Embryonic facial prominence (tissue), 1 donor: ENCODE results near the gene HAND2.

ENCODE experiments used
- DNase-seq: peaks from one replicate; pipeline ENCODE4 v3.0.0-alpha.2; 2016; ENCODE audit errors: extremely low spot score

The HAND2 gene

DNA sequence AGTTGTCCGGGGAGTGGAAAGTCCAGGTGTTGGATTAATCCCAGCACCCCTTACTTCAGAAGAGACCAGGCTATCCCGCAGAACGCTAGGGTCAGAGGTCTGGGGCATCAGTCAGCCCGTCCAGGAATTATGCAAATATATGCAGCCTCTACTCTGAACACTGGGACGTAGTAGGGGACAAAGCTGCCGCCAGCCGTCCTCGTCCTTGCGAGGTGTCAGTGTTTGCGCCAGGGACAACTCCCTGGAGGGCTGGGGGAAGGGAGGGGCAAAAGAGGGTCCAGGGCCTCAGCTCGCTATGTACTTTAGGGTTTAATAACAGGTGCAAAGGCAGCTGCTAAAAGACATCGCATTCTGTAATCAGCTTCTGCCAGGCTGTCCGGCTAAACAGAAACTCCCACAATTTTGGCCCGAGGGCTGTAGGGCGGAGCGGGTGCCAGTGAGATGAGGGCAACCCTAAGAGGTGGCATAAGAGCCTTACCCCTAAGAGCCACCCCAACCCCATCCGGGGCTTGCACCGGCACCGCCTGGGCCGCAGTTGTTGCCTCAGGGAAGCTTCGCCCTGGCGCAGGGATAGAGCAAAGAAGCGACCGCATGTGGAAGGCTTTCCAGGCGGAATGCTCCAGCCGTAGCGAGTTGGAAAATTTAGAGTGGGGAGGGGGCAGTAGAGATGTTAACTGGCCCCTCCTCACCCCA, 8.4 kb downstream of the HAND2 start:
- DNase-seq: no peak

GRCh38 chr4:173520921-173521466, 9.0 kb downstream of the HAND2 start:
- no peak for DNase-seq

DNA sequence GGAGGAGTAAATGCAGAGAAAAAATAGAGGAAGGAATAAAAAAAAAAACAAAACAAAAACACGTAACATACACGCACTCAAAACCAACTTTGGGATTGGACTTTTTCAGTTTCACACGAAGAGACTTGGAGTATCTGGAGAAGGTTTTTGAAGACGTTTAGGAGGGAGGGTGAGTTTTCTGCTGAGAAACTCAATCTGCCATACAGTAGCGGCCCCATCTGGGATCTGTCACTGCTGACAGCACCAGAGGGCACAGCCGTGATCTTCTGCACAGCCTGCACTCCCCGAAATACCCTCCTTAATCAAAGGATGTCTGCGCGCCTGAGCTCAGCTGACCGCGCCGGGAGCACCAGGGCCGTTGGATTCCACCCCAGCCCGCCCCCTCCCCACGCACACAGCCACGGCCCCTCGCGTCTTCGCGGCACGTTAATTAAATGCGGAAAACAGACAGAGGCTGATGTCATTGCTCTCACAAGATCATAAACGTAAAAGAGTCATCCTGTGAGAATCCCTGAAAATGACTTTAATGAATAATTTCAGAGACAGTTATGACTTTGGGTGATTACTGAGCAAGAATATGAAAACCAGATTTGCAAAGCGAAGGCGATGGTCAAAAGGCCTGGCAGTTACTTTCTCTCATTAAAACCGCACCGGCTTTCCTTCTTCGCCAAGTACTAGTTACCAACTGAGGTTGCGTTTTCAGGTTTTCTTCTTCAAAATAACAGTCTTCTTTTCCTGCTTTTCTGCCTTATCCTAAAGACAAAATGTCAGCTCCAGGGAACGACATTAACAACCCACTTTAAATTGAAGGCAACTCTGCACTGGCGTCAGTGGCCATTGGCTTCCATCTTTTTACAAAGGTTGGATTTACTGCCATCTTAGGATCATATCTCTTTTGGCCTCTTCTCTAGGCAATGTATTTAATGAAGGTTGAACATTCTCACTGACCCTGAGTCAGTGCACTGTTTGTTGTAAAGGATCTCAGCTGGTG, 10.6 kb downstream of the HAND2 start:
- no peak for DNase-seq

- no peak for DNase-seq
Measured at GRCh38 chr4:173518425-173519102, 11.5 kb downstream of the HAND2 start.

DNA sequence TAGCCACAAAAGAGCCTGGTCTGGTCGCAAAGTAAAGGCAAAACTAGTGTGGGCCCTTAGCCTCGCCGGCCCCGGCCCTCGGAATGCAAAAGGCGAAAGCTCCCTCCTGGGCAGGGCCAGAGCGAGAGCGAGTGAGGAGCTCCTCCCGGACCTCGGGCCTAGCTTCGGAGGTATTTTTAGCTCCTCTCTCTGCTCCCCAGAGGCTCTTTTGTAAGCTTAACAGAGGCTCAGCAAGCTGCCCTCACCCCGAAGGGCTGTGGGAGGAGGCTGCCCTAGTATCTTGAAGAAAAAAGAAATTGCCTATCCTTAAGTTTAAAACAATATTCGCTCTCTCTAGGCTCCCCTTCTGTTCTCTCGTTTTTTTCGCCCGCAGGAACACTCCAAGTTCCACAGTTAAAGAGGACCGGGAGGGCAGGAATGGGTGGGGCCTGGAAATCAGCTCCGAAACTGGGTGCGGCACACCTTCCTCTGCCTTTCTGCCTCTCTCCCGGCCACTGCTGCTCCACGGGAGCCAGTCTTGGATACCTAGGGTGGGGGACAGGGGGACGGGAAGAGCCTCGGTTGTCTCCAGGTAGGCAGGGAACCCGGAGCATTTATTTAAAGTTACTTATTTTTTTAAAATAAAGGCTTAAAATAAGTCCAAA, 12.1 kb downstream of the HAND2 start:
- DNase-seq: no peak

GRCh38 chr4:173516621-173517524, 13.2 kb downstream of the HAND2 start:
- DNase-seq: no peak

DNA sequence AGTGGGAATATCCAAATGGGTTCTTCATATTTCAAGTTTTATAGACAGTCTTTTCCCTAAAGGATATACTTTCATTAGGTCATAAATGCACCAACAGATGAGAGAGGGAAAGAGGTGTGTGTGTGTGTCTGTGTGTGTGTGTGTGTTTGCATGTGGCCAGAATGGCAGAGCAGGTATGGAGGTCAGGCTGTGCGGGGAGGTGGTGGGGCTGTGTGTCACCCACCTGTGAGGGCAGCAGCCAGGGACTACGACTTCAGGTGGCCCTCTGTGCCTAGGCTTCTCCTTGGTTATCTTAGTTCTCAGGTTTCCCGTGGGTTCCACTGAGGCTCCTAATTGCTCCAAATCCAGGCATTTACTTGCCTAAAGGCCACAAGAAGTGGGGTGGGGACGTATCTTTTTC, 14.6 kb downstream of the HAND2 start:
- no peak for DNase-seq

DNA sequence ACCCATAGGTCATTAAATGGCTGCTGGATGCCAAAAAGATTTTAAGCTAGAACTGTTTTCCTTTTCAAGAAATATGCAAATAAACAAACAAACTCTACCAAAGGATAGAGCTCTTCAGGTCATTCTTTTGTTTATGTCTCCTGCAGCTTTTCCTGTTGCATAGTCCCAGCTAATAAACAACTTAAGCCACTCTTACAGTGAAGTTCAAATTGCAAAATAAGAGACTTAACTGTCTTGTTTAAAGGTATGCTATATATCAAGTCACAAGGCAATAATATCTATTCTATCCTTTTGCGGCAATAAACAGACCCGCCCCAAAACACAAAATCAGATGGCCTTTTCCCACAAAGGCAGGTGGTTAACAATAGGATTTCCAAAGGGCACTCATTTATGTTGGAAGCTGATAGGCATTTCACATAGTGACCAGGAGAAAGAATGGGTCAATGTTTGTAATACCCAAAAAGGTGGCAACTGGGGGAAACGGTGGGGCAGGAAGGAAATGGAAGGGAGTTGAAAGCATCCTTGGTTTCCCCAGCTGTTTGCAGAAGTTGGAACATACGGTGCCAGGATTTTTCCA, 15.3 kb downstream of the HAND2 start:
- DNase-seq: no peak

DNA sequence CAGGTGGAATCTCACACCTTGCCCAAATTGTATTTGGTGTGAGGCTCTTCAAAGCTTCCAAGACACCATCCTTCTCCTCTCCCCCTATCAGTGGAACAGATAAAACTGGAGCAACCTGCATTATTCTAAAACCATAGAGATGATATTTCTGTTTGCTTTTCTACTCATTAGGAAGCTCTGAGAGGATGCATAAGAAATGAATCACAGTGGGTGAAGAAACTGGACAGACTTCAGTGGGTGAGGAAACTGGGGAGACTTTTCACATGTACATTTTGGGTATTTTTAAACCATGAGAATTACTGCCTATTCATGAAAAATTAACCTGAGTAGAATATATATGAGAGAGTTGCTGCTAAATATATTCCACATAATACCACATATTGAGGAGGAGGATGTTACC, 16.4 kb downstream of the HAND2 start:
- no peak for DNase-seq

GRCh38 chr4:173511787-173512361, 18.2 kb downstream of the HAND2 start:
- no peak for DNase-seq

GRCh38 chr4:173509036-173510001, 20.7 kb downstream of the HAND2 start:
- no peak for DNase-seq

DNA sequence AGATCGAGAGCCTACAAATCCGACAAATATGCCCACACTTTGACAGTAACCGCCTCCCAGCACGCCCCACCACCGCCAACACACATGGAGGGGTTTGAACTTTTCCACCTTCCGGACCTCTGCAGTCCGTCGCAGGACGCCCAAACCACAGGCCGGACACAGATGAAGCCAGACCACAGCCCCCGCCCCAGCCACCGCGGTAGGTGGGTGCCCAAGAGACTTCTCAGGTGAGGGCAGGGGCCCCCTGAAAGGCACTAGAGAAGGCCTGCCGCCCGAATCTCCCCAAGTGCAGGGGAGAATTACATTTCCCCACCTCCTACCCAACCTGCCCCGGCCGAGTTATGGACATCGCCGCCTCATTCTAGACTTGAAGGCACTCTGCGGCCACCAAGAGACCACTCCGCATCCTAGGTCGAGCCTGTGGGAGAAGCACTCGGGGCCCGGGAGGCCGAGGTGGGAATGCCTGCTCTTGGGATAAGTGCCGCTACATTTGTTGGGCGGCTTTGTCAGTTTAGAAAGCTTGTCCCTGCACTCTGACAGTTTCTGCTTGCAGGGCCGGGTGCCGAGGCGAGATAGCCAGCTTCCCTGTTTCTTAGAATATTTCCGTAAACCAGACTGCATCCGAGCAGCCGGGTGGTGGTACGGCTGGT, 21.5 kb downstream of the HAND2 start:
- no peak for DNase-seq

- no peak for DNase-seq
Measured at GRCh38 chr4:173507471-173508385, 22.3 kb downstream of the HAND2 start.

- DNase-seq: no peak
Measured at GRCh38 chr4:173506597-173507211, 23.3 kb downstream of the HAND2 start.

GRCh38 chr4:173505924-173506518, 24.0 kb downstream of the HAND2 start:
- DNase-seq: no peak

DNA sequence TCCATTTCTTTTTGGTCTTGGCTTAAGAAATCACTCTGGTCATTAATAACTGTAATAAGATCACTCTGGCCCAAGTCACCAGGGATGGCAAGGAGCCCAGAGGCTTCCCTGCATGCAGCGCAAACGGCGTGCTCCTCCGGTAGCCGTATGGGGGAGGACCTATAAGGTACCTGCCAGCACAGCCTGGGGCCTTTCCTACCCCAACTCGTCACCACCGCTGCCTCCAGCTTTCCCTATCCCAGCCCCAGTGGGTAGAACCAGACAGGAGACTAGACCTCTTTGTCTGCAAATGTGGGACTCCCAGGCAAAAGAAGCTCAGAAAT, 25.9 kb downstream of the HAND2 start:
- no peak for DNase-seq
